Superior temporal gyrus (tissue), 1 donor: Measurements from ENCODE around the gene NTM.

Experiments
- DNase-seq: peaks from one replicate; pipeline ENCODE4 v3.0.0-alpha.2; 2016; ENCODE audit errors: extremely low spot score

Gene NTM

DNA sequence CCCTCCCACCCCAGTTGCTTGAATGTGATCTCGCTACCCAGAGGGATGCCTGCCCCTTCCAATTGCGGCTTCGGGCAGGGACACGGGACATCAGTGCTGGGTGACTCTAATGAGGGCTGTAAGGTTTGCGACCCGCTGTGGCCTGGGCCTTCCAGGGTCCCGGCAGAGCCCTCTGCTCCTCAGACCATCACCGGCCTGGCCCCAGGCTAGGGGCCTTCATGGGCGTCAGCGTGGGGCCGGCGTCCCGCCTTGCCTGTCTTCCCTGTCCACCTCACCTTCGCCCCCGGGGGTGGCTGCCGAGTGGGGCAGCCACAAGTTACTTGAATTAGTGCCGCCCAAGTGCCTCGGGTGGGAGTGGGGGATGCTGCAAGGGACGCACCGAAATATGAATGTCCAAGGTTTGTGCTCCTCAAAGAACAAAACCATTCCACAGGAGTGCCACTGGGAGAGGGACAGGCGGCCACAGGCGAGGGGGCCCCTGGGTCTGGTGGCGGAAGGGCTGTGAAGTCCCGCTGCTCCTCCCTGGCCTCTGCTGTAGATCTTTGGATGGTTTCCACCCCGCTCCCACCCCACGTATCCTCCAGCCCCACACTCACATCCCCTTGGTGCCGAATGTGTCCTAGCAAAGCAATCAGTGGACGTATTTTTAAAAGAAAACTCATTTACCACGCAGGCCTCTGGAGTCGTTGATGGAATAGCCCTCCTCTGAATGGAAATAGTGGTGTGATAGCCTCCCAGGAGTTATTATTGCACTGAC, 317.1 kb downstream of the NTM start:
- DNase-seq: no peak

DNA sequence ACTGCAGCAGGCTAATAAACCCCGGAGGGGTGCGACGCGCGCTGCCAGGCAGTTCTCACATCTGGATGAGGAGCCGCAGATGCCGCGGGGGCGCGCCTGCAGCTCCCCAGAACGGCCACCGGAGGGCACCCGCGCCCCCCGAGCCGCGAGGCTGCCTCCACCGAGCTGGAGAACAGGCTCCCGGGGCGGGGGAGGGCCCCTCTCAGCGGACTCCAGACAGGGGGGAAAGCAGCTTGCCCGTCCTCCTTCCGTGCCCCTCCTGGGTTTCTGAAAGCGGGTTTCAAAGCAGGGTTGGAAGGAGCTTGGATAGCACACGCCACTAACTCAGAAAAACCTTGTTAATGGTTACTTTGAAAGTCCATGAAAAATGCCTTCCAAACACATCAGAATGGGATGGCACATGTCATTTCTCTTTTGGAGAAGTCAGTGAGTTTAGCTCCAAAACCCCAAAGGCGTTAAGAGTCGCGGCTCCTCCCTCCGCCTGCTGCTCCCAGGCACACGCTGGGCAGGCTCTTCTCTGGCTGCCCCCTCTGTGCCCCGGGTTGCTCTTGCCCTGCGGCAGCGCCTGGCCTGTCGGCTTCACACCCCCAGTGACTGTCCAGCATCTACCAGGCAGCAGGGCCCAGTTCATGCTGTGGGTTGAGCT, 317.8 kb downstream of the NTM start:
- peak; percentile 74 for DNase-seq

DNA sequence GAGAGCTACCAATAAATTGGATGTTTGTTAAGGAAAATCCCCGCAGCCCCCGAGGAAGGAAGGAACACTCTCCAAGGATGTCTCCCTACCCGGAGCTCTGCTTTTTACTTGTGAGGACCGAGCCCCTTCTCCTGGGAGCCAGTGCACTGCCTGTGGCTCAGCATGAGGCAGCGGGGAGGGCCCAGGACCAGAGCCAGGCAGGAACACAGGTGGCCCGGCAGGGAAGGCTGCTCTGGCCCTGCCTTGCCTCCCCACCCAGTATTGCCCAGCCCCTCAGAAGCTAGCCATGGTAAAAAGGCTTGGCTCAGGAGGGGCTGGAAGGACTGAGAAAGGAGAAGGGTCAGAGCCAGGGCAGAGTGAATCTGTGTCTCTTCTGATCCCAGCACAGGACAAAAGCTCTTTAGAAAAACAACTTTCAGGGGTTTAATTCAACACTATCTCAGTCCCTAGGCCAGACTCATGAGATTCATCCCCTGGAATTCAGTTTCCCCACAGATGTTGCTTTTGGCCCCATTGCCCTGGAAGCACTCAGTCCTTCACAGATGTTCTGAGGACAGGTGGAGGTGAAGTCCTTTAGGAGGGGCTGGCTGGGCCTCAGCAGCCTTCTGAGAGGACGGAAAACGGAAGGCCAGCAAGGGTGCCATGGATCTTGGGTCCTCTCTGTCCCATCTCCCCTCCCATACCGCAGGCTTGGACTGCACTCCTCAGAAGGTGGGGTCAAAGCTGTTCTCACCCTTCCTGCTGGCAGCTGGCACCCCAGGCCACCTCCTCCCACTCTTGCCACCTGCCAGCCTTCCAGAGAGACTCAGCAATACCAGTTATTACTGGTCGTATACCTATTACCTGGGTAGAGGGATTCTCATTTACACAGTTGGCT, 318.9 kb downstream of the NTM start:
- DNase-seq: no peak

DNA sequence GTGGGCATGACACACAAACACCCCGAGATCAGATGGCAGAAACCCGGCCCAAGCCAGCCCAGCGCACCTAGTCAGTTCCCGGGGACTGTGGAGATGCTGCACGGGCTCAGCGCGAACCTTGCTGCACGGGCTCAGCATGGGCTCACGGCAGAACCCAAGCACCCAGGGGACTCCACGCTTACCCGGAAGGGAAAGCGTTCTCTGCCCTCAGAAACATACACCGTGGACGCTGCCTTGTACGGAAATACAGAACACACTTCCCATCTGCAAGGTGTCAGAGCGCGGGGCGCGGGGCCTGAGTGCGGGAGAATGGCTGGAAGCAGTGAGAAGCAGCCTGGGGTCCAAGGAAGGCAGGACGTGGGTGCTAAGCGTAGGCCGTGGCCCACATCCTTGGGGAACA, 319.9 kb downstream of the NTM start:
- DNase-seq: no peak

DNA sequence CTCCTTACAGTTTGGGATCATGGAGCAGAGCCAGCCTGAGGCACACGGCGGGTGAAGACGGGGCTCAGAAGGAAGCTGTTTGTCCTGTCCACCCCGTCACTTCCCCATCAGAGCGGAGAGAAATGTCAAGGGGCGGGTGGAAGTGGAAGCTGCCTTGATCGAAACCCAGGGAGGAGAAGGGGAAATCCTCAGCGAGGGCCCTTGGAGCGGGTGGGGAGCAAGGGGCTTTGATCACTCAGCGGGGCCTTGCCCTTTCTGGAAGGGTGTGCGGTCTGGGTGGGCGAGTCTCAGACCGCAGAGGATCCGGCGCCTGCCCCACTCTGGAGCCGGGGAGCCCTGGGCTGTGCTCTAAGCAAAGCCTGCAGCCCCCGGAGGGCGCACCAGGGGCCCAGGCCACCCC, 320.4 kb downstream of the NTM start:
- DNase-seq: no peak

DNA sequence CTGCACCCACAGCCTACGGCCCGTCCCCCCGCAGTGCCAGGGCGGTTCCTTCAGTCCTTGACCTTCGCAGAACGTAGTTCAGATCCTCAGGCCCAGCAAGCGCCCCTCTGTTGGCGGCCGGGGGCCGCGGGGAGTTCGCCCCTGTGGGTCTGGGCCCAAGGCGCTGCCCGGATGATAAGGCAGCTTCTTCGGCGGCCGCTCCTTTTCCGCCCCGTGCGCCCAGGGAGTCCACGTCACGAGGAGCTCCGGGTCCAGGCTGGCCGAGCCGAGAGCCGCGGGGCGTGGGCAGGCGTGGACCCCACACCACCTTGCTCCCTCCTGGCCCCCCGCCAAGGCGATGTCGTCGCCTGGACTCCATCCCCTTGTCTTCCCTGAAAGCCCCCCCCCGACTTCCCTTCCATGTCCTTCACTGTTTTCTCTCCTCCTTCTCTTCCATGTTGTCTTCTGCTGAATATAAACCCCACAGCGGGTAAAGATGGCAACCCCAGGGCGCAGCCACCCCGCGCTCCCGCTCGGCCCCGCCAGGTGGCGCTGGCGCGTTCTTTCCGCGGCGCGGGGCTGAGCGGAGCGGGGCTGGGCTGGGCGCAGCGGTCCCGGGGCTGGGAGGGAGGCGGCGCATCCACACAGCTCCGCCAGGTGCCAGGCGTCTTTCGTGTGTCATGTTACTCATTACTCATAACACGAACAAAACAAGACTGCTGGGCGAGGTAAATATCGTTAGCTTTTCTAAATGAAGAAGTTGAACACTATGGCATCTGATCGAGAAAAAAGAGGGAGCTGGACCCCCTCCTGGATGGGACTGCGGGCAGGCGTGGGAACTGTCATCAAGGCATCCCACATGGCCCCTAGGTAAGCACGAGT, 321.0 kb downstream of the NTM start:
- DNase-seq: no peak

DNA sequence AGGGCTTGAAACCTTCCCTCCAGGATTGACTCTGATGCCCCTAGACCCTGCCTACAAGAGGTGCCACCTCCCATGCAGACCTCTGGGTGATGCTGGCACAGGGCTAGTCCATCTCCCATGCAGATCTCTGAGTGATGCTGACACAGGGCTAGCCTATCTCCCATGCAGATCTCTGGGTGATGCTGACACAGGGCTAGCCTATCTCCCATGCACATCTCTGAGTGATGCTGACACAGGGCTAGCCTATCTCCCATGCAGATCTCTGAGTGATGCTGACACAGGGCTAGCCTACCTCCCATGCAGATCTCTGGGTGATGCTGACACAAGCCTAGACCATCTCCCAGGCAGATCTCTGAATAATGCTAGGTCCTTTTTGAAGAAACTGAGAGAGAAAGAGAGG, 321.7 kb downstream of the NTM start:
- DNase-seq: no peak

DNA sequence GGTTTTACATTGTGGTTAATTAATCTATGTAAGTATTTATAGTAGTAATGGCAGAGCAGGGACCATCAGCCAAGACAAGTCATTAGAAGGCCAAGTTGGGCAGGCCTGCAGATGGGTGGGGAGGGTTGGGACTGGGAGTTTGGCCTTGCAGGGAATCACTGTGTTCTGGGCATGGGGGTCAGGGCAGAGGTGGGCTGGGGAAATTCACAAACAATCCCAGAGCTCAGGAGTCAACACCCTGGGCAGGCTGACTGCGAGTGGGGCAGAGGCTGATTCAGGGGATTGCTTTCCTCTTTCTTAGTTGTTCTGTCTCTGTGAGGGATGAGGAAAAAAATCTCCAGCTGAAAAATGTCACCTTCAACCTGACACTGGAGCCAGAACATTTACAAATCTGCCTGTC, 322.5 kb downstream of the NTM start:
- DNase-seq: no peak

DNA sequence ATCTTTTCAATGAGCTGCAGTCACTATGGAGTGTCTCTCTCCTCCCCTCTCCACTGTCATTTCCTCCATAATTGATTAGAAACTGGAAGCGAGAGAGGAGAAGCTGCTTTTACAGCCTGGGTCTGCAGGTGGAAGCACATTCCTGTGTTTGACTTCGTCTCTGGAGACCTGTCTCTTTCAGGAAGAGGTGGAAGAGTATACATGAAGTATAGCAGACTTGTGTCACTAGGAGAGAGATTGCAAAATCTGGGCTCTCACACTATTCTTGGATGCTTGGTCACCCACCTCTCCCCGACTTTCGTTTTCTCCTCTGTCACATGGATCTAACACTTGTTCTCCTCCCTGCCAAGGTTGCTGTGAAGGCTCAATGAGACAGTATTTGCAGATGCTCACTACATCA, 323.3 kb downstream of the NTM start:
- DNase-seq: peak; percentile 61

DNA sequence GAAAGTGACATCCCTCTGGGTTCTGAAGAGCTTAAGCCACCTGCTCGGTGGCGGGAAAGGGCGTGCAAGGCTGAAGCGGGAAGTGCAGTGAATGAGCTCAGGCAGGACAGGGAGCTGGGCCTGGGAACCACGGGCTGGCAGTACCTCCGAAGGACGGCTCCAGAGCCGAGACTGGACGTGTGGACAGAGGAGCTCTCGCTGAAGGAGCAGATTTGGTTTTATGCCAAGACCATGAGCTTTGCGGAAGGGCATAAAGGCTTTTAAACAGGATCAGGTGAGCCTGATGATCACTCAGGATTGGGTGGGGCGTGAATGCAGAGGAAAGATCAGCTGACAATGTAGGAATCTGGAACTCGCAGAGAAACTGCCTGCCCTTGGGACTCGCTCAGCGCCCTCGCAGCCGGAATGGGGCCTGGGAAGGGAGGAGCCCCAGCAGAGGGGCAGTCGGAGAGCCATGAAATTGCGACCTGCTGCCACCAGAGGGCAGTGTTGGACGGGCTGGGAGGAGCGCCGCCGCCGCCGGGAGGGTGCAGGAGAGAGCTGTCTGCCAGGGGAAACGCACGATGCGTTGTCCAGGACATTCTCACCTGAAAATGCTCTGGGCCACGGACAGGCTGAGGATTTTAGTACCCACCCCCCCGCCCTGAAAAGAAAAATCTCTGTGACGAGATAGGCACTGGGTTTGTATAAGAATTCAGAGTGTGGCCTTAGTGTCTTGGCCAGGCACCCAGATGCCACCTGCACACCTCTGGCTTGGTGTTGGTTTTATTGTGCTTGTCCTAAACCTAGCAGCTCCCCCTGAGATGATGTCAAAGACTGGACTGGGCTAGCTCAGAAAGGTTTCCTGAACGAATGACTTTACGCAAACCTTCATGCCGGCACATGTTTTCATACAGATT, 324.4 kb downstream of the NTM start:
- DNase-seq: peak; percentile 90

DNA sequence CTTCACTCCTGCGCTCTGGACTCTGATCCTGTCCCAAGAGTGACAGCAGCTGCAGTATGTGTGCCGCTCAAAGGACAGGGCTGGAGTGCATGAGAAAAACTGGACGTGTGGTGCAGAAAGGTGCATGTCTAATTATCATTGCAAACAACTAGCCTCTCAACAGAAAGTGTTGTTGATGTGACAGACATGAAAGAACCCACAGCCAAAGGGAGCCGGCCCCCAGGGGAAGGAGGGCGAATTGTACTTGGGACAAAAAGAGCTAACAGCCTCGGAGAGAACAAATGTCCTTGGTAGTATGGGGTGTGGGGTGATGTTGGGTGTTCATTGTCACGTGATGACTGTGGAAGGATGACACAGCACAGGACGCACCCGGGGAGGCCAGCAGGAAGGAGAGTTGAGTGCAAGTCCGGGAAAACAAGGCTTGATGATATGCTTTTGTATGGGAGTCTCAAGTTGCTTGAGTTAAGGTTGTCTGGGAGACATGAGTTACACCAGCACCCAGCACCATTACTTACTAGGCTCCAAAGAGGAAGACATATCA, 325.5 kb downstream of the NTM start:
- peak; percentile 12 for DNase-seq

DNA sequence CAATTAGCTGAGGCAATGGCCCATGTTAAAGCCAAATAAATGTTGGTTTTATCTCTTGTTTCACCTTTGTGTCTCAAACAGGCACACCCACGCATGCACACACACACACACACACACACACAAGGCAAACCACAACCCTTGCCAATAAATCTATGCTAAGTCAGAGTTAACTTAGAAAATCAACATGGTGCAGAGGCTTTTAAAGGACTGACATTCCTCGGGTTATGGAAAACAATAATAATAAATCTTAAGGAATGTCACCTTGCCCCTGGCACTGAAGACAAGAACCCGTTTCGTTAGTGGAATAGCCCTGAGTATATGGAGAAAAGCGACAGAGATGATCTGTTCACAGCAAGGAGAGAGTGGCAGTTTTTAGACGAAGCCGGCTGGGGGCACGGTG, 326.3 kb downstream of the NTM start:
- DNase-seq: no peak

DNA sequence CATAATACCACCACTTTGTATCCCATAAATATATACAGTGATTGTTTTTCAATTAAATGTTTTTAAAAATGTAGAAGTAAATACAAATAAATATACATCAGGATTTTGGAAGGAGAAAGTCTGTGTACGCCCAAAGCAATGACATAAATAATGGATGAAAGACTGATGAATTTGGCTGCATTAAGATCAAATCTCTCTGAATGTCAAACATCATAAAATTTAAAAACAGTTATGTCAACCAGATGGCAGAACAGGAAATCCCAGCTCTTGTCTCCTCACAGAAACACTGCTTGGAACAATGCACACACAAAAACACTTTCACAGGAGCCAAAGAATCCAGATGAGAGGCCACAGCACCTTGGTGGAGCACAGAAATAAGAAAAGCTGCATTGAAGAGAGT, 332.9 kb downstream of the NTM start:
- no peak for DNase-seq

DNA sequence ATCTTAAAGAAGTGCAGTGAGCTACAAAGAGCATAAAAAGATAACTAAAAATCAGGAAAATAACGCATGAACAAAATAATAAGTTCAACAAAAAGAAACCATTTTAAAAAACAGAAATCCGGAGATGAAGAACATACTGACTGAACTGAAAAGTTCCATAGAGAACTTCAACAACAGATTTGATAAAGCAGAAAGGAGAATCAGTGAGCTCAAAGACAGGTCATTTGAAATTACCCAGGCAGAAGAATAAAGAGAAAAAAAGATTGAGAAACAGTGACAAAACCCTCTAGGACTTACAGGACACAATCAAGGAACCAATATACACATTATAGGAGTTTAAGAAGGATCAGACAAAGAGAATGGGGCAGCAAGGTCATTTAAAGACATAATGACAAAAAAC, 334.3 kb downstream of the NTM start:
- no peak for DNase-seq

DNA sequence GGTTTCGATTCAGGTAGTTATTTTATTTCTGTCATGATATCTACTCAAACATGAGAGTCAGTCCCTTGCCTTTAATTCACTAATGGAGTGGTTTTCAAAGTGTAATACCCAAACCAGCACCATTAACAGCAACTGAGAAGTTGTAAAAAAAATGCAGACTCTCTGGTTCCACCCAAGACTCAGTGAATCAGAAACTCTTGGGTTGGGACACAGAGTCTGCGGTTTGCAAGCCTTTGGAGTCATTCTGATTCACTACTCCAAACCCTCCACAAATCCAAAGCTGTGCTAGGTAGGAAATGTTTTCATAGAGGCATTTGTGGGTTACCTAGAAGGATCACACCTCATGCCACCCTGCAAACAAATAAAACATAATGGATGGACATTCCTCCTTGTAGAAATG, 340.1 kb downstream of the NTM start:
- no peak for DNase-seq

DNA sequence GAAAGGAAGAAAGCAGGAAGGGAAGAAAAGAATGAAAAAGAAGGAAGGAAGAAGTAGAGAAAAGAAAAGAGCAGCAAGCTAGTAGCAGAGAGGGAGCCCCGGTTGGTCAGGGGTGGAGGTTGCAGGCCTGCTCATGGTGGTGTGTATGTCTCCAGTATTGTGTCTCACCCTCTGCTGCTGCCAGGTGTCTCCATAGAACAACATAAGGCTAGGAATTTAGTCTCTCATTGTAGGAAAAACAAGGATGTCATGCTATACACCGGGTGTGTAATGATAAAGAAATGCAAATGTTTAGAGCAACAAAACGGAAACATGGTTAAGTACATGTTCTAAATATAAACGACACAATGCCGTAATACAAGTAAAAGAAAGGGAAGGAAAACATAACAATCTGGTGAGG, 342.5 kb downstream of the NTM start:
- no peak for DNase-seq

DNA sequence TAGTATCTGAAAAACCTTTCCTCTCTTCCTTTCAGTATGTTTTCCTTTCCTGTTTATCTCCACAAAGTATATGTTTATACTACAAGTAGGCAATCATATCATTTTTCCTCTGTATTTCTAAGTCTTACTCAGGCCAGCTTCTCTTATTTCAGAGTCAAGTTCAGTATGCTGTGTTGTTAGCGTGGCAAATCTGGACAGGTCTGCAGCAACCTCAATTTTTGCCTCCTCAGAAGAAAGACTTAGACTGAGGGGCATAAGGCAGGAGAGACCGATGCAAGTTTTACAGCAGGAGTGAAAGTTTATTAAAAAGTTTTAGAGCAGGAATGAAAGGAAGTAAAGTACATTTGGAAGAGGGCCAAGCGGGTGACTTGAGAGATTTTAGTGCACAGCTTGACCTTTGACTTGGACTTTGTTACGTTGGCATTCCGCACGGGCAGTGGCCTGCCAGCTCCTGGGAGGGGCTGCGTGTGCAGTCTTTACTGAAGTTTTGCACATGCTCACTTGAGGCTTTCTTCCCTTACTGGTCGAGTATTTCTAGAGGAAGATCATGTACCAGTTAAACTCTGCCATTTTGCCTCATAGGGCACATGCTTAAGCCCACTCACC, 343.2 kb downstream of the NTM start:
- DNase-seq: no peak

DNA sequence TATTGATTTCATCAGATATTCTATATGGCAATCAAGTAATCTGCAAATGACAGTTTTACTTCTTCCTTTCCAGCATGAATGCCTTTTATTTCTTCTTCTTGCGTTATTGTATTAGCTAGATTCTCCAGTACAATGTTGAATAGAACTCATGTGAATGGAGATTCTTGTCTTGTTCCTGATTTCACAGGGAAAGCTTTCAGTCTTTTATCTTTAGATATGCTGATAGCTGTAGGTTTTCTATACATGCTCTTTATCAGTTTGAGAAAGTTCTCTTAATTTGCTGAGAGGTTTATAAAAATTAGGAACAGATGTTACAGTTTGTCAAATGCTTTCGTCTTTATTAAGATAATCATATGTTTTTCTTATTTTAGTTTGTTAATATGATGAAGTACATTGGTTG, 347.2 kb downstream of the NTM start:
- no peak for DNase-seq

DNA sequence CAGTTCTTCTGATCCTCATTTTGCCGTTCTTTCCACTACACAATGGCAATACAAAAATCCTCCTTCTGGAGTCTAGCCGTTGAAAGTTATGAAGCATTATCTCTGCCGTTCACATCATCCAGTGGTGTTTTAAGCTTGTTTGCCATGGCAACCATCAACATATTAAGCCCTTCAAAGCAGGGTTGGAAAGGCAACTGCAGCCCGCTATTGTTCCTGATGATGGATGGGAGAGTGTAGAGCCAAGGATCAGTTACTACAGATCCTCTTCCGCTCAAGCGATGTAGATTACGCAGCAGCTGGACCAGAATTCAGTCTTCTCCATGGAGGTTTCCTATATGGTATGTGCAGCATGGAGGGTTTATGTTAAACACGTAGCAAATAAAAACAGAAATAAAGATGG, 352.7 kb downstream of the NTM start:
- DNase-seq: no peak

DNA sequence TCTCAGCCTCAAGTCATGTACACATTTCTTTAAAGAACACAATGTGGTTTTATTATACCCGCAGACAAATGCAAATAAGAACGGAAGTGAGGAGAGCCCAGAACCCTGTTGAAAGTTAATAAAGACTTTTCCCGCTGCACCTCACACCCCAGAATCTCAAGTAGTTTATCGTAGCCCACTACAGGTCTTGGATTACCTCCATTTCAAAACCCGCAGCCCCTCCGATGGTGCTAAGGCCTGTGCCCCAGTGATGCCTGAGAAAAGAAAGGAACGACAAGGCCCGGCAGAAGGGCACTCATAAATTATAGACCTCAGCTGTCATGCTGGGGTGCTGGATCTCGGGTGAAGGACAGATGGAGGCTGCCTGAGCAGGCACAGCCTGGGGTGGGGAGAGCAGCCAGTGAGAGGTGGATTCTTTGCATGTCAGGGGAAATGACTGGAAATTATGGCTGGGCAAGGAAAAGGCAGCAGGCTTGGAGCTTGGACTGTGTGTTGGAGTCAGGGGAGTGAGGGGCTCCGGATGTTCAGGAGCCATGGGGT, 354.1 kb downstream of the NTM start:
- DNase-seq: no peak
